Panc1 (cell line): Measurements from ENCODE around the gene KCNMA1. TPM values are rescaled to one million over a fixed set of nuclear protein-coding genes. Genes with fewer than 3 reads are reported as not detected.

Experiments used
- ATAC-seq: fragments of 200-7000 bp; cut with Tn5 transposase; 2 replicates; pipeline ENCODE4 v1.9.1; 2020; ENCODE audit warnings: mild to moderate bottlenecking, moderate library complexity
- BruUV-seq: library from RNA; stranded (reverse); fragments of 400-500 nt; replicated peaks from 2 replicates; lab custom pipeline; 2021; lab: Mats Ljungman, UMichigan
- CTCF ChIA-PET: fragments of 300-600 bp; sonication (Branson Sonifier 250); formaldehyde crosslinking; loops from one replicate; lab custom pipeline; 2022; ENCODE audit warnings: antibody characterized with exemption; lab: Charles Lee
- POLR2A ChIA-PET: fragments of 300-600 bp; sonication (Branson Sonifier 250); formaldehyde crosslinking; loops from one replicate; lab custom pipeline; 2022; ENCODE audit warnings: antibody characterized with exemption; lab: Charles Lee
- DNase-seq: peaks from one replicate; pipeline ENCODE4 v3.0.0-alpha.2; 2010; ENCODE audit warnings: low read depth, low spot score
- H3K27ac ChIP-seq: 2 replicates; pipeline ENCODE4 v1.5.1; 2011; ENCODE audit warnings: mild to moderate bottlenecking, low read length, inconsistent platforms
- H3K27me3 ChIP-seq: fragments of 200-500 bp; sonication (Bioruptor generic); 2 replicates; pipeline ENCODE4 v1.6.0; 2014; ENCODE audit warnings: low read length, inconsistent platforms; ENCODE audit not compliant: control insufficient read depth, insufficient read depth
- H3K36me3 ChIP-seq: fragments of 200-500 bp; sonication (Bioruptor generic); 2 replicates; pipeline ENCODE4 v1.5.1; 2014; ENCODE audit warnings: inconsistent platforms, mild to moderate bottlenecking, low read length, moderate library complexity; ENCODE audit not compliant: control insufficient read depth, insufficient read depth
- H3K4me1 ChIP-seq: 2 replicates; pipeline ENCODE4 v1.5.1; 2011; ENCODE audit warnings: inconsistent platforms, mild to moderate bottlenecking, low read length, moderate library complexity; ENCODE audit not compliant: control insufficient read depth, insufficient read depth
- H3K4me3 ChIP-seq, 2 experiments: 2 replicates each; pipeline ENCODE4 v1.5.1; 2011 to 2012; ENCODE audit warnings: low read depth in 2 of 2, low read length in 2 of 2, mild to moderate bottlenecking in 2 of 2, inconsistent platforms in 1 of 2, moderate library complexity in 1 of 2
- H3K9me3 ChIP-seq: fragments of 200-500 bp; sonication (Bioruptor generic); 2 replicates; pipeline ENCODE4 v1.5.1; 2014; ENCODE audit warnings: low read depth, mild to moderate bottlenecking, inconsistent platforms, low read length, moderate library complexity; ENCODE audit not compliant: control insufficient read depth, insufficient read depth
- POLR2AphosphoS5 ChIP-seq: IDR thresholded peaks from 2 replicates; pipeline ENCODE4 v1.6.1; 2012; ENCODE audit warnings: mild to moderate bottlenecking, low read depth, low read length, moderate library complexity
- SIN3A ChIP-seq: IDR thresholded peaks from 2 replicates; pipeline ENCODE4 v1.6.1; 2012; ENCODE audit warnings: low read depth, mild to moderate bottlenecking, low read length, moderate library complexity, borderline replicate concordance; ENCODE audit not compliant: insufficient read depth
- TCF7L2 ChIP-seq: IDR thresholded peaks from 2 replicates; pipeline ENCODE4 v1.6.1; 2011; ENCODE audit warnings: mild to moderate bottlenecking, low read depth, low read length, inconsistent platforms
- in situ Hi-C: cut with HindIII; loops from 2 replicates; pipeline ENCODE4 v1.10.0; 2016; ENCODE audit warnings: low sequenced_read_pairs, low pct_unique_long_range_greater_than_20kb
- intact Hi-C: fragments of 100-400 bp; cut with micrococcal nuclease; formaldehyde crosslinking; loops from one replicate; pipeline ENCODE4 v1.10.0; 2022; ENCODE audit not compliant: unreplicated experiment
- total RNA-seq: library from RNA; stranded (reverse); gene quantifications from one replicate; pipeline ENCODE4 v1.2.1, GENCODE V29; 2021; ENCODE audit not compliant: unreplicated experiment
- TF ChIP-seq, protein P1 (sequence below), 2 experiments: IDR thresholded peaks; 2 replicates each; pipeline ENCODE4 v1.6.1; 2011 to 2012; ENCODE audit warnings: low read depth in 2 of 2, control low read depth in 1 of 2, low read length in 1 of 2, mild to moderate bottlenecking in 1 of 2, moderate library complexity in 1 of 2; ENCODE audit not compliant: insufficient read depth in 1 of 2
- TF ChIP-seq, protein P2 (sequence below): fragments of 450-650 bp; IDR thresholded peaks from 2 replicates; pipeline ENCODE4 v1.5.1; 2017; ENCODE audit warnings: mild to moderate bottlenecking

Gene KCNMA1
- total RNA-seq, 1 experiment from 2014 or later = 91.9 TPM

DNA sequence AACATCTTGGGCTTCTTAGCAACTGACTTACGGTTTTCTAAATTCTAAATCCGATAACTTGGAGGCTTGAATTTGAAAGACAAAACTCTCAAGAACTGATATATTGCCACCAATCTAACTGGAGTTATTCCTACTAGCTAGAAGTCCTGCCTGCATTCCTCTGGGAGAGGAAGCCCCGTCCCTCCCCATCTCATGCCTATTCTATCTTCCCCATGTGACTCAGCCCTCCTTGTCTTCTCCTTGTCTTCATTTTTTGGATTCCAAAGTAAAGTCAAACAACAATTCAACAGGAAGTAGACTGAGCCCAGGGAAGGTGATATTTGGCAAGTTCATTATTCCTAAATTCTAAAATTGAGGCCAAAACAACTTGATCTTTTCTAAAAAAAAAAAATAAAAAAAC, 587.7 kb downstream of the KCNMA1 start:
- CTCF ChIA-PET = no interaction called here
- H3K27ac ChIP-seq = no peak overlapping the region
- in situ Hi-C loops = no loop called here

DNA sequence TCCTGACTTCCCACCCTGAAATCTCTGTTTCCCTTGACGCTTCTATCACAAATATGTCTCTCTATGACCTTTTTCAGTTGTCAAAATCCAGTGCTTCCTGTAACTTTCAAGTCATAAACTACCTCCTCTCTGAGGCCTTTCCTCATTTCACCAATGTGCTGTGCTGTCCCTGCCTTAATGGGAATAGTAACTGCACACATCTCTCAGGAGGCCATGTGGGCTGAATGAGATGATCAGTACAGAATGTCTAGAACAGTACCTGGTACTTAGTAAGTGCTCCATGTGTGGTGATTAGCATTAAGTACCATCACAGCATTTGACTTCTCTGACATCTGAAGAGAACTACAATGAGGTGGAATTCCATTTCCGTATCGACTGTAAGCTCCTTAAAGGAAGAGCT, 588.5 kb downstream of the KCNMA1 start:
- no TSS peak for BruUV-seq
- Histone ChIP-seq H3K4me3 (no peak overlapping the region), H3K4me1 (no peaks in the 10 kb centered on the region), H3K27me3 (no peaks in the 10 kb centered on the region), H3K36me3 (no peaks in the 10 kb centered on the region), H3K9me3 (no peaks in the 10 kb centered on the region), H3K27ac (no peak overlapping the region)
- in situ Hi-C loops (no loop called here), intact Hi-C loops (no loop called here)
- ChIA-PET CTCF (no interaction called here), POLR2A (no interaction called here)
- TF ChIP-seq, protein P1, sequence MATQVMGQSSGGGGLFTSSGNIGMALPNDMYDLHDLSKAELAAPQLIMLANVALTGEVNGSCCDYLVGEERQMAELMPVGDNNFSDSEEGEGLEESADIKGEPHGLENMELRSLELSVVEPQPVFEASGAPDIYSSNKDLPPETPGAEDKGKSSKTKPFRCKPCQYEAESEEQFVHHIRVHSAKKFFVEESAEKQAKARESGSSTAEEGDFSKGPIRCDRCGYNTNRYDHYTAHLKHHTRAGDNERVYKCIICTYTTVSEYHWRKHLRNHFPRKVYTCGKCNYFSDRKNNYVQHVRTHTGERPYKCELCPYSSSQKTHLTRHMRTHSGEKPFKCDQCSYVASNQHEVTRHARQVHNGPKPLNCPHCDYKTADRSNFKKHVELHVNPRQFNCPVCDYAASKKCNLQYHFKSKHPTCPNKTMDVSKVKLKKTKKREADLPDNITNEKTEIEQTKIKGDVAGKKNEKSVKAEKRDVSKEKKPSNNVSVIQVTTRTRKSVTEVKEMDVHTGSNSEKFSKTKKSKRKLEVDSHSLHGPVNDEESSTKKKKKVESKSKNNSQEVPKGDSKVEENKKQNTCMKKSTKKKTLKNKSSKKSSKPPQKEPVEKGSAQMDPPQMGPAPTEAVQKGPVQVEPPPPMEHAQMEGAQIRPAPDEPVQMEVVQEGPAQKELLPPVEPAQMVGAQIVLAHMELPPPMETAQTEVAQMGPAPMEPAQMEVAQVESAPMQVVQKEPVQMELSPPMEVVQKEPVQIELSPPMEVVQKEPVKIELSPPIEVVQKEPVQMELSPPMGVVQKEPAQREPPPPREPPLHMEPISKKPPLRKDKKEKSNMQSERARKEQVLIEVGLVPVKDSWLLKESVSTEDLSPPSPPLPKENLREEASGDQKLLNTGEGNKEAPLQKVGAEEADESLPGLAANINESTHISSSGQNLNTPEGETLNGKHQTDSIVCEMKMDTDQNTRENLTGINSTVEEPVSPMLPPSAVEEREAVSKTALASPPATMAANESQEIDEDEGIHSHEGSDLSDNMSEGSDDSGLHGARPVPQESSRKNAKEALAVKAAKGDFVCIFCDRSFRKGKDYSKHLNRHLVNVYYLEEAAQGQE (IDR thresholded peaks at IDR 0.05; ENCODE audit: insufficient read depth in 1 of 2, low read depth in 2 of 2, low read length in 1 of 2) = no peak
- TF ChIP-seq SIN3A = no peak
- no peak for TF ChIP-seq POLR2AphosphoS5
- TF ChIP-seq, protein P2, sequence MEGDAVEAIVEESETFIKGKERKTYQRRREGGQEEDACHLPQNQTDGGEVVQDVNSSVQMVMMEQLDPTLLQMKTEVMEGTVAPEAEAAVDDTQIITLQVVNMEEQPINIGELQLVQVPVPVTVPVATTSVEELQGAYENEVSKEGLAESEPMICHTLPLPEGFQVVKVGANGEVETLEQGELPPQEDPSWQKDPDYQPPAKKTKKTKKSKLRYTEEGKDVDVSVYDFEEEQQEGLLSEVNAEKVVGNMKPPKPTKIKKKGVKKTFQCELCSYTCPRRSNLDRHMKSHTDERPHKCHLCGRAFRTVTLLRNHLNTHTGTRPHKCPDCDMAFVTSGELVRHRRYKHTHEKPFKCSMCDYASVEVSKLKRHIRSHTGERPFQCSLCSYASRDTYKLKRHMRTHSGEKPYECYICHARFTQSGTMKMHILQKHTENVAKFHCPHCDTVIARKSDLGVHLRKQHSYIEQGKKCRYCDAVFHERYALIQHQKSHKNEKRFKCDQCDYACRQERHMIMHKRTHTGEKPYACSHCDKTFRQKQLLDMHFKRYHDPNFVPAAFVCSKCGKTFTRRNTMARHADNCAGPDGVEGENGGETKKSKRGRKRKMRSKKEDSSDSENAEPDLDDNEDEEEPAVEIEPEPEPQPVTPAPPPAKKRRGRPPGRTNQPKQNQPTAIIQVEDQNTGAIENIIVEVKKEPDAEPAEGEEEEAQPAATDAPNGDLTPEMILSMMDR = no peak
- no peak for TF ChIP-seq TCF7L2
- DNase-seq = no peak
- ATAC-seq = no peak

More for the DNA sequence above, 587.7 kb downstream of the KCNMA1 start:
- POLR2A ChIA-PET = no interaction called here
- no peak overlapping the region for H3K4me3 ChIP-seq
- DNase-seq = no peak
- no peak for ATAC-seq
- no peaks in the 10 kb centered on the region for H3K9me3 ChIP-seq
- TF ChIP-seq, protein P2 = no peak
- no TSS peak for BruUV-seq
- no peaks in the 10 kb centered on the region for H3K27me3 ChIP-seq
- no peaks in the 10 kb centered on the region for H3K36me3 ChIP-seq
- intact Hi-C loops = no loop called here
- no peaks in the 10 kb centered on the region for H3K4me1 ChIP-seq

DNA sequence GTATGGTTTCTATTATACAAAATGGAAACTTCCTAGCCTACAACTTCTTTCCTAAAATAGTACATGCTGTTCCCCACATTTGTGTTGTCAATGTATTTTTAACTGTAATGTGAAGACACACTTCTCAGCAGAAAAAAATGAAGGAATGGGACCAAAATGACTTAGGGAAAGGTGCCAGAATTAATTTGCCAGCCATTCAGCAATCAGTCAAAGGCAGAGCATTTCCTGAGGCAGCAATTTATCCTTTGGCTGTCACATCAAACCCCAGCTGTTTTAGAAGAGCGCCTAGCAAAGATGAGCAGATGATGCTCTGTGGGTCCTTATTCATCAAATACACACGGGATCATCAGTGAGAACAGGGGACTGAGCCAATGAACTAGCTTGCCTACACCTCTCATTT, 592.5 kb downstream of the KCNMA1 start:
- no peaks in the 10 kb centered on the region for H3K4me1 ChIP-seq
- ATAC-seq (no peak), DNase-seq (no peak)
- H3K9me3 ChIP-seq = no peaks in the 10 kb centered on the region
- TF ChIP-seq, protein P2 = no peak
- no peak for TF ChIP-seq POLR2AphosphoS5
- no peak for TF ChIP-seq TCF7L2
- no peak for TF ChIP-seq SIN3A
- TF ChIP-seq, protein P1 (IDR thresholded peaks at IDR 0.05; ENCODE audit: insufficient read depth in 1 of 2, low read depth in 2 of 2, low read length in 1 of 2) = no peak
- no peak overlapping the region for H3K4me3 ChIP-seq
- BruUV-seq = no TSS peak
- intact Hi-C loops = no loop called here
- no peaks in the 10 kb centered on the region for H3K36me3 ChIP-seq
- POLR2A ChIA-PET = no interaction called here
- CTCF ChIA-PET = no interaction called here
- in situ Hi-C loops = no loop called here
- H3K27me3 ChIP-seq = no peaks in the 10 kb centered on the region
- H3K27ac ChIP-seq = no peak overlapping the region
